Vagina (tissue), 2 donors: Measurements from ENCODE around the gene C15orf39. TPM values are rescaled to one million over a fixed set of nuclear protein-coding genes. Genes with fewer than 3 reads are reported as not detected.

Experiments used
- DNase-seq, 2 donors: peaks; one replicate each; pipeline ENCODE4 v3.0.0-alpha.2; 2017; ENCODE audit errors: extremely low spot score in 2 of 2
- H3K27ac ChIP-seq: fragments of 200-600 bp; sonication (generic); one replicate; pipeline ENCODE4 v1.5.1; 2019
- H3K27me3 ChIP-seq: fragments of 200-600 bp; sonication (generic); one replicate; pipeline ENCODE4 v1.5.1; 2019
- H3K36me3 ChIP-seq, 2 donors: fragments of 200-600 bp; sonication (generic); one replicate each; pipeline ENCODE4 v1.5.1; 2017 to 2019
- H3K4me1 ChIP-seq: fragments of 200-600 bp; sonication (generic); one replicate; pipeline ENCODE4 v1.5.1; 2019
- H3K4me3 ChIP-seq, 2 donors: fragments of 200-600 bp; sonication (generic); 1 replicate in 1 of 2; 2 replicates in 1 of 2; pipeline ENCODE4 v1.5.1; 2016 to 2019
- H3K9me3 ChIP-seq: fragments of 200-600 bp; sonication (generic); one replicate; pipeline ENCODE4 v1.5.1; 2019
- CTCF ChIP-seq, 3 experiments: fragments of 450-650 bp in 2 of 3; fragments of 200-600 bp in 1 of 3; sonication (generic) in 1 of 3; IDR thresholded peaks; one replicate each; pipeline ENCODE4 v1.5.1; 2017 to 2019; ENCODE audit warnings: antibody characterized with exemption in 3 of 3, mild to moderate bottlenecking in 2 of 3, moderate library complexity in 2 of 3
- POLR2A ChIP-seq, 2 donors: fragments of 450-650 bp; IDR thresholded peaks; one replicate each; pipeline ENCODE4 v1.6.1; 2017; ENCODE audit warnings: antibody characterized with exemption in 2 of 2, mild to moderate bottlenecking in 2 of 2, moderate library complexity in 2 of 2
- POLR2AphosphoS5 ChIP-seq, 2 donors: sonication (generic); formaldehyde crosslinking; IDR thresholded peaks; one replicate each; pipeline ENCODE4 v1.9.0; 2017; ENCODE audit warnings: antibody characterized with exemption in 2 of 2, mild to moderate bottlenecking in 2 of 2, low read depth in 1 of 2; ENCODE audit not compliant: insufficient read depth in 1 of 2
- intact Hi-C: fragments of 100-400 bp; cut with DNase I; formaldehyde crosslinking; loops from one replicate; pipeline ENCODE4 v1.15.1; 2023
- total RNA-seq: library from RNA; depleted of rRNA; stranded (reverse); fragments of >200 nt; gene quantifications from one replicate; pipeline ENCODE4 v1.2.3, GENCODE V29; 2016

Gene C15orf39
- 20.9 TPM for total RNA-seq

- no peak for DNase-seq
- H3K4me1 ChIP-seq: peaks cover 59% of the 10 kb centered on the region
Observed at GRCh38 chr15:75201616-75202250, at the start of gene C15orf39. Gene C15orf39, plus strand, starts transcription at chr15:75201882. Its CDS starts 4,167 bp downstream, at chr15:75206049.

GRCh38 chr15:75152382-75153079, 49.2 kb upstream of the C15orf39 start:
- Histone ChIP-seq H3K36me3 (no peaks in the 10 kb centered on the region), H3K9me3 (no peaks in the 10 kb centered on the region), H3K27me3 (no peaks in the 10 kb centered on the region), H3K4me3 (no peak overlapping the region), H3K27ac (no peak overlapping the region), H3K4me1 (no peaks in the 10 kb centered on the region)
- TF ChIP-seq CTCF (IDR thresholded peaks at IDR 0.05) (no peak), POLR2A (IDR thresholded peaks at IDR 0.05) (no peak), POLR2AphosphoS5 (IDR thresholded peaks at IDR 0.05; ENCODE audit: insufficient read depth in 1 of 2, low read depth in 1 of 2) (no peak)
- intact Hi-C loops: no loop called here
- no peak for DNase-seq

More at GRCh38 chr15:75201616-75202250, at the start of gene C15orf39:
- Histone ChIP-seq H3K36me3 (peaks cover 0 to 8% of the 10 kb centered on the region in 2 donors), H3K27me3 (no peaks in the 10 kb centered on the region), H3K4me3 (peak within 1 kb of the TSS; percentile 84 to 99), H3K9me3 (no peaks in the 10 kb centered on the region), H3K27ac (peak within 1 kb of the TSS; percentile 97)
- intact Hi-C loops: loop anchor here (2.0 to 5.0 kb wide), 2 partner anchors 159 to 173 kb away; no protein-coding TSS in a partner anchor
- TF ChIP-seq POLR2A (IDR thresholded peaks at IDR 0.05) (peak; percentile 82 to 98), POLR2AphosphoS5 (IDR thresholded peaks at IDR 0.05; ENCODE audit: insufficient read depth in 1 of 2, low read depth in 1 of 2) (peak in 1 of 2 donors; percentile 97), CTCF (IDR thresholded peaks at IDR 0.05) (peak; percentile 87 to 99 (median 89))

GRCh38 chr15:75153087-75153486, 48.6 kb upstream of the C15orf39 start:
- Histone ChIP-seq H3K27ac (no peak overlapping the region), H3K36me3 (no peaks in the 10 kb centered on the region), H3K4me3 (no peak overlapping the region), H3K4me1 (no peaks in the 10 kb centered on the region), H3K9me3 (no peaks in the 10 kb centered on the region), H3K27me3 (no peaks in the 10 kb centered on the region)
- DNase-seq: no peak
- intact Hi-C loops: no loop called here
- TF ChIP-seq CTCF (IDR thresholded peaks at IDR 0.05): no peak
- no peak for TF ChIP-seq POLR2A (IDR thresholded peaks at IDR 0.05)
- no peak for TF ChIP-seq POLR2AphosphoS5 (IDR thresholded peaks at IDR 0.05; ENCODE audit: insufficient read depth in 1 of 2, low read depth in 1 of 2)

GRCh38 chr15:75153565-75154276, 48.0 kb upstream of the C15orf39 start:
- H3K27ac ChIP-seq: no peak overlapping the region
- H3K9me3 ChIP-seq: no peaks in the 10 kb centered on the region
- H3K27me3 ChIP-seq: no peaks in the 10 kb centered on the region
- intact Hi-C loops: no loop called here
- TF ChIP-seq CTCF (IDR thresholded peaks at IDR 0.05): no peak
- no peak for TF ChIP-seq POLR2A (IDR thresholded peaks at IDR 0.05)
- TF ChIP-seq POLR2AphosphoS5 (IDR thresholded peaks at IDR 0.05; ENCODE audit: insufficient read depth in 1 of 2, low read depth in 1 of 2): no peak
- H3K36me3 ChIP-seq: no peaks in the 10 kb centered on the region
- no peak for DNase-seq
- no peaks in the 10 kb centered on the region for H3K4me1 ChIP-seq
- H3K4me3 ChIP-seq: no peak overlapping the region
